Endodermal cell (in vitro differentiated cells): ENCODE results near the gene MBP. TPM values are rescaled to one million over a fixed set of nuclear protein-coding genes. Genes with fewer than 3 reads are reported as not detected.

Experiments
- DNase-seq: peaks from one replicate; pipeline ENCODE4 v3.0.0-alpha.2; 2017
- H3K27ac ChIP-seq: 2 replicates; pipeline ENCODE4 v1.5.1; 2013; ENCODE audit warnings: mild to moderate bottlenecking, low read depth, low read length, moderate library complexity
- H3K27me3 ChIP-seq: 2 replicates; pipeline ENCODE4 v1.6.1; 2013; ENCODE audit warnings: mild to moderate bottlenecking, low read length, moderate library complexity; ENCODE audit not compliant: insufficient read depth, control insufficient read depth, poor library complexity, severe bottlenecking
- H3K36me3 ChIP-seq: 2 replicates; pipeline ENCODE4 v1.7.0; 2013; ENCODE audit warnings: mild to moderate bottlenecking, low read length, moderate library complexity; ENCODE audit not compliant: control insufficient read depth, insufficient read depth
- H3K4me1 ChIP-seq: one replicate; pipeline ENCODE4 v1.7.0; 2013; ENCODE audit warnings: low read length; ENCODE audit not compliant: control insufficient read depth, insufficient read depth
- H3K4me3 ChIP-seq: 2 replicates; pipeline ENCODE4 v1.5.1; 2013; ENCODE audit warnings: mild to moderate bottlenecking, low read length, moderate library complexity
- H3K9ac ChIP-seq: 2 replicates; pipeline ENCODE4 v1.6.1; 2013; ENCODE audit warnings: mild to moderate bottlenecking, low read length, moderate library complexity; ENCODE audit not compliant: poor library complexity, severe bottlenecking; ENCODE audit errors: extremely low read depth
- H3K9me3 ChIP-seq: 2 replicates; pipeline ENCODE4 v1.6.1; 2013; ENCODE audit warnings: mild to moderate bottlenecking, low read length, moderate library complexity; ENCODE audit not compliant: control insufficient read depth
- H3K27ac Mint-ChIP-seq: 2 replicates; pipeline ENCODE4 v1.8.0; 2020; ENCODE audit warnings: mixed read lengths
- H3K27me3 Mint-ChIP-seq: 2 replicates; pipeline ENCODE4 v1.8.0; 2021; ENCODE audit warnings: mild to moderate bottlenecking, mixed read lengths; ENCODE audit not compliant: insufficient read depth
- H3K36me3 Mint-ChIP-seq: 2 replicates; pipeline ENCODE4 v1.8.0; 2020; ENCODE audit warnings: low read depth, mixed read lengths
- H3K4me1 Mint-ChIP-seq: 2 replicates; pipeline ENCODE4 v1.8.0; 2020; ENCODE audit warnings: mixed read lengths
- H3K4me3 Mint-ChIP-seq: 2 replicates; pipeline ENCODE4 v1.8.0; 2020; ENCODE audit warnings: mild to moderate bottlenecking, moderate library complexity, mixed read lengths
- H3K9me3 Mint-ChIP-seq: 2 replicates; pipeline ENCODE4 v1.8.0; 2020; ENCODE audit warnings: mild to moderate bottlenecking, mixed read lengths
- CTCF ChIP-seq: fragments of 200-600 bp; sonication (generic); conservative IDR thresholded peaks from 2 replicates; pipeline ENCODE4 v1.5.0; 2021; ENCODE audit warnings: antibody characterized with exemption, mild to moderate bottlenecking
- WGBS, 2 experiments: methylation state at CpG; one replicate each; pipeline versions ENCODE4 v1.1.5 to v1.1.7; 2013; ENCODE audit warnings: missing lambda C conversion rate in 2 of 2, mixed read lengths in 1 of 2; ENCODE audit not compliant: insufficient coverage in 1 of 2, insufficient read length in 1 of 2; 5-methylcytosine and 5-hydroxymethylcytosine counted together
- total RNA-seq, 2 donors: library from RNA; stranded (reverse); fragmentation: NEBNext Ultra II Directional in 1 of 2; extraction: Animal tissue kit (Norgen Biotek cat#: 25700) in 1 of 2; gene quantifications; 2 replicates in 1 of 2; 3 replicates in 1 of 2; pipeline ENCODE4 v1.2.1, GENCODE V29; 2021

MBP gene
- total RNA-seq, 2 donors from 2014 or later: 16.3 to 19.0 TPM

GRCh38 chr18:76937597-76937996, 195.0 kb downstream of the MBP start:
- TF ChIP-seq CTCF: no peak
- no peak overlapping the region for H3K4me3 Mint-ChIP-seq
- no peak overlapping the region for H3K27ac Mint-ChIP-seq
- WGBS, 2 experiments: 83% methylated on average over 1 of the region's 1 CpG; no CpG with 5 or more reads in 1 of the 2 experiments
- H3K27me3 Mint-ChIP-seq: no peaks in the 10 kb centered on the region
- peaks cover 58% of the 10 kb centered on the region for H3K36me3 ChIP-seq
- H3K27me3 ChIP-seq: no peaks in the 10 kb centered on the region
- no peaks in the 10 kb centered on the region for H3K9me3 Mint-ChIP-seq
- H3K9me3 ChIP-seq: no peaks in the 10 kb centered on the region
- no peaks in the 10 kb centered on the region for H3K4me1 ChIP-seq
- DNase-seq: no peak
- H3K4me1 Mint-ChIP-seq: no peaks in the 10 kb centered on the region
- no peak overlapping the region for H3K4me3 ChIP-seq
- H3K27ac ChIP-seq: no peak overlapping the region
- peaks cover 49% of the 10 kb centered on the region for H3K36me3 Mint-ChIP-seq
- H3K9ac ChIP-seq: no peak overlapping the region

GRCh38 chr18:76936877-76937276, 195.7 kb downstream of the MBP start:
- Histone ChIP-seq H3K4me1 (no peaks in the 10 kb centered on the region), H3K36me3 (peaks cover 60% of the 10 kb centered on the region), H3K9ac (no peak overlapping the region), H3K27me3 (no peaks in the 10 kb centered on the region), H3K4me3 (no peak overlapping the region), H3K27ac (no peak overlapping the region), H3K9me3 (no peaks in the 10 kb centered on the region)
- DNase-seq: no peak
- no peak for TF ChIP-seq CTCF
- H3K36me3 Mint-ChIP-seq: peaks cover 53% of the 10 kb centered on the region
- H3K27me3 Mint-ChIP-seq: no peaks in the 10 kb centered on the region
- H3K27ac Mint-ChIP-seq: no peak overlapping the region
- H3K9me3 Mint-ChIP-seq: no peaks in the 10 kb centered on the region
- H3K4me1 Mint-ChIP-seq: no peaks in the 10 kb centered on the region
- no peak overlapping the region for H3K4me3 Mint-ChIP-seq
- 97 to 98% methylated on average over 9 to 11 of the region's 11 CpGs for WGBS, 2 experiments

- Histone ChIP-seq H3K9ac (no peak overlapping the region), H3K9me3 (no peaks in the 10 kb centered on the region), H3K27me3 (no peaks in the 10 kb centered on the region), H3K27ac (no peak overlapping the region), H3K4me3 (no peak overlapping the region), H3K36me3 (peaks cover 65% of the 10 kb centered on the region), H3K4me1 (no peaks in the 10 kb centered on the region)
- Mint-ChIP-seq H3K9me3 (no peaks in the 10 kb centered on the region), H3K36me3 (peaks cover 56% of the 10 kb centered on the region), H3K4me1 (no peaks in the 10 kb centered on the region), H3K27me3 (no peaks in the 10 kb centered on the region), H3K27ac (no peak overlapping the region), H3K4me3 (no peak overlapping the region)
- 96 to 98% methylated on average over 14 to 18 of the region's 18 CpGs for WGBS, 2 experiments
- TF ChIP-seq CTCF: no peak
- DNase-seq: no peak
These were observed 196.8 kb downstream of the MBP start for GRCh38 chr18:76935722-76936337.
